ENCODE results near the gene SLC22A1. TPM values are rescaled to one million over a fixed set of nuclear protein-coding genes. Genes with fewer than 3 reads are reported as not detected.

SLC22A1 gene
- total RNA-seq, 1 experiment from 2014 or later: 0.98 TPM

- no peak for TF ChIP-seq REST (IDR thresholded peaks at IDR 0.05; ENCODE audit: insufficient read depth in 1 of 2, low read depth in 2 of 2, low read length in 1 of 2)
- no peak for TF ChIP-seq CTCF (IDR thresholded peaks at IDR 0.05)
- no peak for TF ChIP-seq SIN3A (IDR thresholded peaks at IDR 0.05; ENCODE audit: borderline replicate concordance, insufficient read depth, low read depth, low read length)
- TF ChIP-seq TCF7L2 (IDR thresholded peaks at IDR 0.05; ENCODE audit: low read depth, low read length): no peak
- no peak for TF ChIP-seq POLR2AphosphoS5 (IDR thresholded peaks at IDR 0.05; ENCODE audit: low read depth, low read length)
- Histone ChIP-seq H3K9me3 (ENCODE audit: control insufficient read depth, insufficient read depth, low read depth, low read length) (no peaks in the 10 kb centered on the region), H3K27me3 (ENCODE audit: control insufficient read depth, insufficient read depth, low read length) (no peaks in the 10 kb centered on the region), H3K4me3 (ENCODE audit: low read depth in 2 of 2, low read length in 2 of 2) (no peak overlapping the region), H3K36me3 (ENCODE audit: control insufficient read depth, insufficient read depth, low read length) (no peaks in the 10 kb centered on the region), H3K27ac (ENCODE audit: low read length) (no peak overlapping the region), H3K4me1 (ENCODE audit: control insufficient read depth, insufficient read depth, low read length) (no peaks in the 10 kb centered on the region)
- in situ Hi-C loops (cut with HindIII; ENCODE audit: low pct_unique_long_range_greater_than_20kb, low sequenced_read_pairs) (no loop called here), intact Hi-C loops (cut with micrococcal nuclease; ENCODE audit: unreplicated experiment) (no loop called here)
- POLR2A ChIA-PET: no interaction called here
- BruUV-seq (replicated peaks): no TSS peak
- ATAC-seq (no peak), DNase-seq (ENCODE audit: low read depth, low spot score) (no peak)
- CTCF ChIA-PET: no interaction called here
These were observed 56.7 kb downstream of the SLC22A1 start for GRCh38 chr6:160178271-160178670.

GRCh38 chr6:160180706-160181105, 59.1 kb downstream of the SLC22A1 start:
- CTCF ChIA-PET: no interaction called here
- no peaks in the 10 kb centered on the region for H3K4me1 ChIP-seq (ENCODE audit: control insufficient read depth, insufficient read depth, low read length)
- BruUV-seq (replicated peaks): no TSS peak

More at GRCh38 chr6:160180706-160181105, 59.1 kb downstream of the SLC22A1 start:
- in situ Hi-C loops (cut with HindIII; ENCODE audit: low pct_unique_long_range_greater_than_20kb, low sequenced_read_pairs): no loop called here
- no peak for TF ChIP-seq POLR2AphosphoS5 (IDR thresholded peaks at IDR 0.05; ENCODE audit: low read depth, low read length)
- no peak for TF ChIP-seq REST (IDR thresholded peaks at IDR 0.05; ENCODE audit: insufficient read depth in 1 of 2, low read depth in 2 of 2, low read length in 1 of 2)
- TF ChIP-seq SIN3A (IDR thresholded peaks at IDR 0.05; ENCODE audit: borderline replicate concordance, insufficient read depth, low read depth, low read length): no peak
- TF ChIP-seq CTCF (IDR thresholded peaks at IDR 0.05): no peak
- TF ChIP-seq TCF7L2 (IDR thresholded peaks at IDR 0.05; ENCODE audit: low read depth, low read length): no peak
- intact Hi-C loops (cut with micrococcal nuclease; ENCODE audit: unreplicated experiment): no loop called here
- POLR2A ChIA-PET: no interaction called here
- no peak for ATAC-seq
- no peak for DNase-seq (ENCODE audit: low read depth, low spot score)
- H3K36me3 ChIP-seq (ENCODE audit: control insufficient read depth, insufficient read depth, low read length): no peaks in the 10 kb centered on the region
- no peaks in the 10 kb centered on the region for H3K9me3 ChIP-seq (ENCODE audit: control insufficient read depth, insufficient read depth, low read depth, low read length)
- no peaks in the 10 kb centered on the region for H3K27me3 ChIP-seq (ENCODE audit: control insufficient read depth, insufficient read depth, low read length)
- no peak overlapping the region for H3K27ac ChIP-seq (ENCODE audit: low read length)
- H3K4me3 ChIP-seq (ENCODE audit: low read depth in 2 of 2, low read length in 2 of 2): no peak overlapping the region

Measured in Panc1 (cell line).